K562 (cell line): ENCODE results near the gene KRTAP3-3.

Experiments used
- ARHGAP35 ChIP-seq: fragments of 450-650 bp; IDR thresholded peaks from 2 replicates; pipeline ENCODE4 v1.6.1; 2018; ENCODE audit not compliant: partially characterized antibody
- CBX3 ChIP-seq, 2 experiments: IDR thresholded peaks; 1 replicate in 1 of 2; 2 replicates in 1 of 2; pipeline ENCODE4 v1.6.1; 2012; ENCODE audit warnings: inconsistent platforms in 2 of 2, low read length in 2 of 2, borderline replicate concordance in 1 of 2, control low read depth in 1 of 2
- CBX5 ChIP-seq: IDR thresholded peaks from 2 replicates; pipeline ENCODE4 v1.6.1; 2014; ENCODE audit warnings: low read depth, borderline replicate concordance
- EP300 ChIP-seq: IDR thresholded peaks from 2 replicates; pipeline ENCODE4 v1.6.1; 2012; ENCODE audit warnings: low read length, improper control_type of control experiment
- FOXA3 ChIP-seq, 2 experiments: fragments of 450-650 bp in 1 of 2; sonication (generic) in 1 of 2; formaldehyde crosslinking; IDR thresholded peaks in 1 of 2; conservative IDR thresholded peaks in 1 of 2; 2 replicates each; pipeline versions ENCODE4 v1.4.0 to v1.8.0; 2020 to 2022; ENCODE audit warnings: mild to moderate bottlenecking in 2 of 2, missing genetic modification reagents in 1 of 2
- MAFF ChIP-seq: IDR thresholded peaks from 2 replicates; pipeline ENCODE4 v1.6.1; 2012; ENCODE audit warnings: low read length, improper control_type of control experiment
- MYC ChIP-seq, 2 experiments: fragments of 250-450 bp in 1 of 2; sonication (Bioruptor Pico) in 1 of 2; IDR thresholded peaks; 2 replicates each; pipeline versions ENCODE4 v1.5.1 to v1.6.1; 2012 to 2021; ENCODE audit warnings: low read depth in 2 of 2, borderline replicate concordance in 1 of 2, improper control_type of control experiment in 1 of 2, low read length in 1 of 2, mild to moderate bottlenecking in 1 of 2, moderate library complexity in 1 of 2
- RAD21 ChIP-seq, 2 experiments: fragments of 250-450 bp in 1 of 2; fragments of 450-650 bp in 1 of 2; sonication (Bioruptor Pico) in 1 of 2; formaldehyde crosslinking in 1 of 2; IDR thresholded peaks in 1 of 2; conservative IDR thresholded peaks in 1 of 2; 2 replicates each; pipeline versions ENCODE4 v1.4.0 to v1.8.0; 2020 to 2022; ENCODE audit warnings: mild to moderate bottlenecking in 2 of 2, moderate library complexity in 1 of 2
- USF2 ChIP-seq: sonication (generic); formaldehyde crosslinking; IDR thresholded peaks from 2 replicates; pipeline ENCODE4 v1.5.0; 2020; ENCODE audit warnings: missing genetic modification reagents
- ZNF12 ChIP-seq: sonication (generic); formaldehyde crosslinking; IDR thresholded peaks from 2 replicates; pipeline ENCODE4 v1.4.0; 2020; ENCODE audit warnings: mild to moderate bottlenecking, missing genetic modification reagents
- ZNF146 ChIP-seq: IDR thresholded peaks from one replicate; pipeline ENCODE4 v1.6.1; 2018; ENCODE audit warnings: missing compliant biosample characterization; ENCODE audit not compliant: unreplicated experiment
- TF ChIP-seq, protein P1 (sequence below), 3 experiments: IDR thresholded peaks in 2 of 3; conservative IDR thresholded peaks in 1 of 3; 2 replicates each; pipeline ENCODE4 v1.5.1; 2011 to 2012; ENCODE audit warnings: low read length in 3 of 3, mild to moderate bottlenecking in 3 of 3, control low read depth in 2 of 3, improper control_type of control experiment in 1 of 3, inconsistent platforms in 1 of 3, low read depth in 1 of 3, mixed read lengths in 1 of 3, moderate library complexity in 1 of 3; ENCODE audit not compliant: insufficient read depth in 2 of 3
- TF ChIP-seq, protein P2 (sequence below): sonication (generic); formaldehyde crosslinking; IDR thresholded peaks from 2 replicates; pipeline ENCODE4 v1.9.0; 2022; ENCODE audit warnings: mild to moderate bottlenecking, missing genetic modification reagents

GRCh38 chr17:41001795-41002194 lies 7.8 kb upstream of the KRTAP3-3 start:
- TF ChIP-seq, protein P1, sequence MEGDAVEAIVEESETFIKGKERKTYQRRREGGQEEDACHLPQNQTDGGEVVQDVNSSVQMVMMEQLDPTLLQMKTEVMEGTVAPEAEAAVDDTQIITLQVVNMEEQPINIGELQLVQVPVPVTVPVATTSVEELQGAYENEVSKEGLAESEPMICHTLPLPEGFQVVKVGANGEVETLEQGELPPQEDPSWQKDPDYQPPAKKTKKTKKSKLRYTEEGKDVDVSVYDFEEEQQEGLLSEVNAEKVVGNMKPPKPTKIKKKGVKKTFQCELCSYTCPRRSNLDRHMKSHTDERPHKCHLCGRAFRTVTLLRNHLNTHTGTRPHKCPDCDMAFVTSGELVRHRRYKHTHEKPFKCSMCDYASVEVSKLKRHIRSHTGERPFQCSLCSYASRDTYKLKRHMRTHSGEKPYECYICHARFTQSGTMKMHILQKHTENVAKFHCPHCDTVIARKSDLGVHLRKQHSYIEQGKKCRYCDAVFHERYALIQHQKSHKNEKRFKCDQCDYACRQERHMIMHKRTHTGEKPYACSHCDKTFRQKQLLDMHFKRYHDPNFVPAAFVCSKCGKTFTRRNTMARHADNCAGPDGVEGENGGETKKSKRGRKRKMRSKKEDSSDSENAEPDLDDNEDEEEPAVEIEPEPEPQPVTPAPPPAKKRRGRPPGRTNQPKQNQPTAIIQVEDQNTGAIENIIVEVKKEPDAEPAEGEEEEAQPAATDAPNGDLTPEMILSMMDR (IDR thresholded peaks at IDR 0.05 in 2 of 3, conservative IDR thresholded peaks at IDR 0.05 in 1 of 3; ENCODE audit: insufficient read depth in 2 of 3, low read depth in 1 of 3, low read length in 3 of 3), result no peak
- TF ChIP-seq ARHGAP35 (no peak), CBX5 (no peak), FOXA3 (CRISPR knock-in tag; conservative IDR thresholded peaks at IDR 0.05 in 1 of 2, IDR thresholded peaks at IDR 0.05 in 1 of 2) (no peak), MAFF (no peak), USF2 (CRISPR knock-in tag) (no peak), ZNF12 (CRISPR knock-in tag) (no peak), EP300 (no peak), CBX3 (IDR thresholded peaks at IDR 0.05; ENCODE audit: borderline replicate concordance in 1 of 2, low read length in 2 of 2) (no peak), RAD21 (CRISPR knock-in tag; conservative IDR thresholded peaks at IDR 0.05 in 1 of 2, IDR thresholded peaks at IDR 0.05 in 1 of 2) (no peak), ZNF146 (CRISPR knock-in tag) (no peak), MYC (IDR thresholded peaks at IDR 0.05; ENCODE audit: low read depth, low read length) (no peak), MYC (CRISPR knock-in tag; IDR thresholded peaks at IDR 0.05; ENCODE audit: borderline replicate concordance, low read depth) (no peak)
- TF ChIP-seq, protein P2, sequence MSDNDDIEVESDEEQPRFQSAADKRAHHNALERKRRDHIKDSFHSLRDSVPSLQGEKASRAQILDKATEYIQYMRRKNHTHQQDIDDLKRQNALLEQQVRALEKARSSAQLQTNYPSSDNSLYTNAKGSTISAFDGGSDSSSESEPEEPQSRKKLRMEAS (CRISPR knock-in tag), result no peak
